Measurements from ENCODE around the gene LGALS12. TPM values are rescaled to one million over a fixed set of nuclear protein-coding genes. Genes with fewer than 3 reads are reported as not detected.

LGALS12 gene
- total RNA-seq, 1 experiment from 2014 or later, result not detected

- CTCF ChIA-PET, result no interaction called here
- no peak overlapping the region for H3K4me3 Mint-ChIP-seq (ENCODE audit: unreplicated experiment)
- H3K9me3 ChIP-seq, result peaks cover 15% of the 10 kb centered on the region
- no peaks in the 10 kb centered on the region for H3K27me3 Mint-ChIP-seq (ENCODE audit: insufficient read depth, unreplicated experiment)
- POLR2A ChIA-PET, result no interaction called here
- peaks cover 18% of the 10 kb centered on the region for H3K4me1 ChIP-seq
- H3K36me3 ChIP-seq (ENCODE audit: control insufficient read depth, insufficient read depth, low read length), result peaks cover 1% of the 10 kb centered on the region; the same call in 1 of the 2 replicates
- no peak overlapping the region for H3K4me3 ChIP-seq (ENCODE audit: low read depth, low read length)
- TF ChIP-seq CTCF (IDR thresholded peaks at IDR 0.05; ENCODE audit: insufficient read depth in 1 of 2, low read depth in 1 of 2, low read length in 1 of 2, severe bottlenecking in 1 of 2, unreplicated experiment in 1 of 2), result no peak
- peaks cover 7% of the 10 kb centered on the region for H3K36me3 Mint-ChIP-seq (ENCODE audit: insufficient read depth, unreplicated experiment)
- peaks cover 8% of the 10 kb centered on the region for H3K4me1 Mint-ChIP-seq (ENCODE audit: low read depth, unreplicated experiment)
- H3K9me3 Mint-ChIP-seq (ENCODE audit: unreplicated experiment), result peaks cover 29% of the 10 kb centered on the region
- DNase-seq, result no peak
- BruUV-seq (replicated peaks), result no TSS peak
- intact Hi-C loops (cut with micrococcal nuclease; ENCODE audit: unreplicated experiment), result no loop called here
- H3K27ac Mint-ChIP-seq (ENCODE audit: unreplicated experiment), result no peak overlapping the region
- H3K27me3 ChIP-seq (replicated peaks; ENCODE audit: control insufficient read depth, insufficient read depth, low read length), result no peaks in the 10 kb centered on the region
Observed at GRCh38 chr11:63488789-63489188, 17.1 kb upstream of the LGALS12 start.

DNA sequence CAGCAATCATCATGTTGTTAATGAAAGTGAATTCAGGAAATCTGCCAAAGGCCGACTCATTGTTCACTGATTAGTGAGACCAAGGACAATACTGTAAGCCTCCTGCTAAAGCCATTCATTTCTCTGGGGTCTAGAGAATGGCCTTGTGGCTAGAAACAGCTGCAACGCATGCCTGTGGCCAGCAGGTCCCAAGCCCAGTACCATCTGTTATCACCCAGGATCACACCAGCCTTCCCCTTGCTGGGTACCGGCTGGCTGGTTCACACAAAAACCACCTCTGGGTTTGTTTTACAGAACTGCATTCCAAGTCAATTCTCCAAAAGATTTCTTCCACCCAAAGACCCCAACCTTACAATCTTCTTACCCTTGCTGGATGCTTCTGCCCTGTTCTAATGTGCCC, 16.0 kb upstream of the LGALS12 start:
- Histone ChIP-seq H3K27me3 (replicated peaks; ENCODE audit: control insufficient read depth, insufficient read depth, low read length) (no peaks in the 10 kb centered on the region), H3K9me3 (peaks cover 24% of the 10 kb centered on the region), H3K4me3 (ENCODE audit: low read depth, low read length) (no peak overlapping the region), H3K4me1 (peaks cover 18% of the 10 kb centered on the region), H3K36me3 (ENCODE audit: control insufficient read depth, insufficient read depth, low read length) (peaks cover 1% of the 10 kb centered on the region; the same call in 1 of the 2 replicates)
- H3K4me3 Mint-ChIP-seq (ENCODE audit: unreplicated experiment), result no peak overlapping the region
- BruUV-seq (replicated peaks), result no TSS peak
- intact Hi-C loops (cut with micrococcal nuclease; ENCODE audit: unreplicated experiment), result loop anchor here (2.0 to 5.0 kb wide), 2 partner anchors 42 to 133 kb away; no protein-coding TSS in a partner anchor
- ChIA-PET POLR2A (no interaction called here), CTCF (no interaction called here)
- peaks cover 18% of the 10 kb centered on the region for H3K4me1 Mint-ChIP-seq (ENCODE audit: low read depth, unreplicated experiment)
- H3K27me3 Mint-ChIP-seq (ENCODE audit: insufficient read depth, unreplicated experiment), result no peaks in the 10 kb centered on the region
- peaks cover 27% of the 10 kb centered on the region for H3K9me3 Mint-ChIP-seq (ENCODE audit: unreplicated experiment)
- peak overlapping the region; percentile 89 for H3K27ac Mint-ChIP-seq (ENCODE audit: unreplicated experiment)
- TF ChIP-seq CTCF (IDR thresholded peaks at IDR 0.05; ENCODE audit: insufficient read depth in 1 of 2, low read depth in 1 of 2, low read length in 1 of 2, severe bottlenecking in 1 of 2, unreplicated experiment in 1 of 2), result no peak
- peaks cover 7% of the 10 kb centered on the region for H3K36me3 Mint-ChIP-seq (ENCODE audit: insufficient read depth, unreplicated experiment)
- DNase-seq, result no peak

DNA sequence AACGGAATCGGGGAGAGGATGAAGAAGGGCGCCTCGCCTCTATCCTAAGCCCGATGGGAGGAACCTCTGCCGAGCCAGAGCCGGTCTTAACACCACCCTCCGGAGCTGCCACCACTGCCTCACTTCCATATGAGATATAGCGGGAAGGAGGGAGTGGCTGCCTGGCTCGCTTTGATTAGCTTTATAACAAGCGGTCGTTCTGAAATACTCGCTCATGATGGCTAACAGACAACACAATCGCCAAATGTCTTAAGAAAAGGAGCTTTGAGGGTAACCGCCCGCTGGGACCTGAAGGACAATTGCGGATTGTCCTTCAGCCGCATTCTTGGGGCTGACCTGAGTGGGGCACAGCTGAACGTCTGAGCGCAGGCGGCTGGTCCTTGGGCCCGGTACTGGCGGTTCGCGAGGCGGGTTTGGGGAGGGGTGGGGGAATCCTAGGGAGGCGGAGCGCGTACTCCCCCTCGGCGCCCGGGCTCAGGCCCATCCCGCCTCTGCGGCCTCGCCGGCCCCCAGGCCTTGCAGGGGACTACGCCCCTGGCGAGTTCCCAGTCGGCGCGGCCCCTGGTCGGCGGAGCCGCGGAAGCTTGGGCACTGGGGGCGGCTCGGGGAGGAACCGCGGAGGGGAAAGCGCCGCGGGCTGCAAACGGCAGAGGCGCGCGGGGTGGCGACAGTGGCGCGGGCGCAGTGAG, 15.2 kb upstream of the LGALS12 start, which contains the start of gene PLAAT5:
Gene PLAAT5 (minus strand): TSS at position 617 of the 689 bp plus-strand sequence. CDS start 133 bp downstream, at position 484.
- H3K27me3 ChIP-seq (replicated peaks; ENCODE audit: control insufficient read depth, insufficient read depth, low read length), result no peaks in the 10 kb centered on the region
- peak within 1 kb of the TSS; percentile 78 for H3K4me3 Mint-ChIP-seq (ENCODE audit: unreplicated experiment)
- peaks cover 27% of the 10 kb centered on the region for H3K9me3 Mint-ChIP-seq (ENCODE audit: unreplicated experiment)
- peak within 1 kb of the TSS; percentile 36 for H3K4me3 ChIP-seq (ENCODE audit: low read depth, low read length)
- peaks cover 20% of the 10 kb centered on the region for H3K9me3 ChIP-seq
- peak in 1 of 2 experiments; percentile 29 for DNase-seq
- BruUV-seq (replicated peaks), result no TSS peak
- peaks cover 18% of the 10 kb centered on the region for H3K4me1 Mint-ChIP-seq (ENCODE audit: low read depth, unreplicated experiment)
- peak within 1 kb of the TSS; percentile 89 for H3K27ac Mint-ChIP-seq (ENCODE audit: unreplicated experiment)
- H3K36me3 ChIP-seq (ENCODE audit: control insufficient read depth, insufficient read depth, low read length), result peaks cover 1% of the 10 kb centered on the region; the same call in 1 of the 2 replicates
- intact Hi-C loops (cut with micrococcal nuclease; ENCODE audit: unreplicated experiment), result loop anchor here (1.0 to 5.0 kb wide), 3 partner anchors 11 to 132 kb away; no protein-coding TSS in a partner anchor
- no peaks in the 10 kb centered on the region for H3K27me3 Mint-ChIP-seq (ENCODE audit: insufficient read depth, unreplicated experiment)
- peaks cover 18% of the 10 kb centered on the region for H3K4me1 ChIP-seq
- ChIA-PET POLR2A (no interaction called here), CTCF (interaction anchor here (1.8 to 1.9 kb wide), 2 partner anchors 12 to 18 kb away, joined by 11 to 22 read pairs; no protein-coding TSS in a partner anchor)
- peaks cover 7% of the 10 kb centered on the region for H3K36me3 Mint-ChIP-seq (ENCODE audit: insufficient read depth, unreplicated experiment)
- TF ChIP-seq CTCF (IDR thresholded peaks at IDR 0.05; ENCODE audit: insufficient read depth in 1 of 2, low read depth in 1 of 2, low read length in 1 of 2, severe bottlenecking in 1 of 2, unreplicated experiment in 1 of 2), result no peak

All from Caco-2 (cell line).